ENCODE results near the gene UFL1. TPM values are rescaled to one million over a fixed set of nuclear protein-coding genes. Genes with fewer than 3 reads are reported as not detected.

The UFL1 gene
- total and polyA plus RNA-seq, 2 experiments from 2014 or later, result 22.0 to 25.2 TPM

- no peaks in the 10 kb centered on the region for H3K27me3 ChIP-seq (replicated peaks; ENCODE audit: insufficient read depth)
- H3K79me2 ChIP-seq (ENCODE audit: insufficient read depth), result peaks cover 50% of the 10 kb centered on the region
- no peaks in the 10 kb centered on the region for H3K9me2 ChIP-seq (ENCODE audit: insufficient read depth)
- no peaks in the 10 kb centered on the region for H3K9me3 ChIP-seq (ENCODE audit: low read depth)
- peaks cover 8% of the 10 kb centered on the region; the same call in 1 of the 2 replicates for H3K36me3 ChIP-seq (ENCODE audit: low read depth)
- H3K4me3 ChIP-seq, result peak overlapping the region; percentile 97
- no peaks in the 10 kb centered on the region for H3F3A ChIP-seq (ENCODE audit: insufficient read depth)
- 47 to 51% methylated on average over 6 of the region's 6 CpGs for WGBS, 2 experiments (ENCODE audit: low coverage in 1 of 2, low lambda C conversion rate in 2 of 2, missing lambda C conversion rate in 2 of 2)
- peak overlapping the region; percentile 88 for H3K27ac ChIP-seq
- in situ Hi-C loops (cut with MboI), result no loop called here
- H4K20me1 ChIP-seq (ENCODE audit: insufficient read depth), result no peaks in the 10 kb centered on the region
- peak overlapping the region; percentile 88 for H3K4me2 ChIP-seq (ENCODE audit: unreplicated experiment)
- peak; percentile 28 for DNase-seq
- peak overlapping the region; percentile 97 for H3K9ac ChIP-seq
- H3K4me1 ChIP-seq (ENCODE audit: insufficient read depth), result peaks cover 23% of the 10 kb centered on the region
- peak overlapping the region; percentile 92 for H2AFZ ChIP-seq
- TF ChIP-seq EZH2 (IDR thresholded peaks at IDR 0.05; ENCODE audit: insufficient read depth, poor library complexity, severe bottlenecking) (no peak), EZH2phosphoT487 (IDR thresholded peaks at IDR 0.05; ENCODE audit: insufficient read depth, low read depth) (no peak)
Observed at GRCh38 chr6:96520171-96521115, 1.2 kb upstream of the UFL1 start.

- Histone ChIP-seq H3K4me1 (ENCODE audit: insufficient read depth) (peaks cover 23% of the 10 kb centered on the region), H3F3A (ENCODE audit: insufficient read depth) (no peaks in the 10 kb centered on the region), H3K79me2 (ENCODE audit: insufficient read depth) (peaks cover 54% of the 10 kb centered on the region), H3K9me3 (ENCODE audit: low read depth) (no peaks in the 10 kb centered on the region), H3K9me2 (ENCODE audit: insufficient read depth) (no peaks in the 10 kb centered on the region), H3K27ac (peak overlapping the region; percentile 88), H3K27me3 (replicated peaks; ENCODE audit: insufficient read depth) (no peaks in the 10 kb centered on the region), H4K20me1 (ENCODE audit: insufficient read depth) (no peaks in the 10 kb centered on the region), H2AFZ (peak overlapping the region; percentile 92), H3K4me2 (ENCODE audit: unreplicated experiment) (peak overlapping the region; percentile 88), H3K9ac (peak overlapping the region; percentile 97), H3K4me3 (peak overlapping the region; percentile 97), H3K36me3 (ENCODE audit: low read depth) (peaks cover 15% of the 10 kb centered on the region)
- 1% methylated on average over 8 of the region's 8 CpGs for WGBS, 2 experiments (ENCODE audit: low coverage in 1 of 2, low lambda C conversion rate in 2 of 2, missing lambda C conversion rate in 2 of 2)
- in situ Hi-C loops (cut with MboI), result no loop called here
- DNase-seq, result no peak
- no peak for TF ChIP-seq EZH2phosphoT487 (IDR thresholded peaks at IDR 0.05; ENCODE audit: insufficient read depth, low read depth)
- no peak for TF ChIP-seq EZH2 (IDR thresholded peaks at IDR 0.05; ENCODE audit: insufficient read depth, poor library complexity, severe bottlenecking)
Observed at GRCh38 chr6:96521306-96521643, 331 bp upstream of the UFL1 start.

- H4K20me1 ChIP-seq (ENCODE audit: insufficient read depth), result no peaks in the 10 kb centered on the region
- WGBS, 2 experiments (ENCODE audit: low coverage in 1 of 2, low lambda C conversion rate in 2 of 2, missing lambda C conversion rate in 2 of 2), result 1% methylated on average over 5 of the region's 5 CpGs
- H3K9ac ChIP-seq, result peak overlapping the region; percentile 97
- H3K4me2 ChIP-seq (ENCODE audit: unreplicated experiment), result peak overlapping the region; percentile 88
- H3K79me2 ChIP-seq (ENCODE audit: insufficient read depth), result peaks cover 54% of the 10 kb centered on the region
- peak; percentile 47 for DNase-seq
- H3K9me3 ChIP-seq (ENCODE audit: low read depth), result no peaks in the 10 kb centered on the region
- H3F3A ChIP-seq (ENCODE audit: insufficient read depth), result no peaks in the 10 kb centered on the region
- in situ Hi-C loops (cut with MboI), result no loop called here
- H3K27ac ChIP-seq, result peak overlapping the region; percentile 88
- H3K27me3 ChIP-seq (replicated peaks; ENCODE audit: insufficient read depth), result no peaks in the 10 kb centered on the region
- H3K4me1 ChIP-seq (ENCODE audit: insufficient read depth), result peaks cover 23% of the 10 kb centered on the region
- peak overlapping the region; percentile 92 for H2AFZ ChIP-seq
- no peak for TF ChIP-seq EZH2phosphoT487 (IDR thresholded peaks at IDR 0.05; ENCODE audit: insufficient read depth, low read depth)
- no peak for TF ChIP-seq EZH2 (IDR thresholded peaks at IDR 0.05; ENCODE audit: insufficient read depth, poor library complexity, severe bottlenecking)
- no peaks in the 10 kb centered on the region for H3K9me2 ChIP-seq (ENCODE audit: insufficient read depth)
- H3K36me3 ChIP-seq (ENCODE audit: low read depth), result peaks cover 28% of the 10 kb centered on the region
- peak overlapping the region; percentile 97 for H3K4me3 ChIP-seq
Observed at GRCh38 chr6:96522465-96523009, 931 bp downstream of the UFL1 start.

- Histone ChIP-seq H3K4me2 (ENCODE audit: unreplicated experiment) (no peak overlapping the region), H3K36me3 (ENCODE audit: low read depth) (peaks cover 74% of the 10 kb centered on the region), H3K4me1 (ENCODE audit: insufficient read depth) (peaks cover 10% of the 10 kb centered on the region), H3F3A (ENCODE audit: insufficient read depth) (no peaks in the 10 kb centered on the region), H3K4me3 (no peak overlapping the region), H2AFZ (no peak overlapping the region), H3K9me2 (ENCODE audit: insufficient read depth) (no peaks in the 10 kb centered on the region), H3K9ac (no peak overlapping the region), H3K27ac (no peak overlapping the region), H3K27me3 (replicated peaks; ENCODE audit: insufficient read depth) (no peaks in the 10 kb centered on the region), H3K9me3 (ENCODE audit: low read depth) (no peaks in the 10 kb centered on the region), H4K20me1 (ENCODE audit: insufficient read depth) (no peaks in the 10 kb centered on the region), H3K79me2 (ENCODE audit: insufficient read depth) (peaks cover 19% of the 10 kb centered on the region)
- in situ Hi-C loops (cut with MboI), result no loop called here
- 97 to 100% methylated on average over 3 of the region's 3 CpGs for WGBS, 2 experiments (ENCODE audit: low coverage in 1 of 2, low lambda C conversion rate in 2 of 2, missing lambda C conversion rate in 2 of 2)
- TF ChIP-seq EZH2phosphoT487 (IDR thresholded peaks at IDR 0.05; ENCODE audit: insufficient read depth, low read depth), result no peak
- no peak for TF ChIP-seq EZH2 (IDR thresholded peaks at IDR 0.05; ENCODE audit: insufficient read depth, poor library complexity, severe bottlenecking)
- DNase-seq, result no peak
Observed at GRCh38 chr6:96528193-96528592, 6.6 kb downstream of the UFL1 start.

All from GM23248 (cell line).